HEK293 (cell line): ENCODE data around the gene ADCY3.

Experiments
- CTCF ChIA-PET: fragments of 350-600 bp; formaldehyde crosslinking; extraction: SDS; loops from one replicate; lab custom pipeline; 2021; ENCODE audit warnings: antibody characterized with exemption; lab: Yijun Ruan, JAX
- POLR2A ChIA-PET: fragments of 300-600 bp; formaldehyde crosslinking; extraction: SDS; loops from one replicate; lab custom pipeline; 2020; ENCODE audit warnings: antibody characterized with exemption, inconsistent platforms; lab: Yijun Ruan, JAX
- H3K27ac ChIP-seq: fragments of 200-500 bp; sonication (Bioruptor generic); 2 replicates; pipeline ENCODE4 v1.5.1; 2014; ENCODE audit warnings: low read depth, low read length, control low read depth, inconsistent platforms; ENCODE audit errors: extremely low read depth
- H3K36me3 ChIP-seq, 2 experiments: fragments of 200-500 bp in 1 of 2; sonication (Bioruptor generic) in 1 of 2; 1 replicate in 1 of 2; 2 replicates in 1 of 2; pipeline ENCODE4 v1.5.1; 2014 to 2017; ENCODE audit warnings: inconsistent platforms in 2 of 2, low read length in 2 of 2; ENCODE audit not compliant: control insufficient read depth in 2 of 2, insufficient read depth in 1 of 2
- H3K4me1 ChIP-seq: fragments of 200-500 bp; sonication (Bioruptor generic); 2 replicates; pipeline ENCODE4 v1.5.1; 2014; ENCODE audit warnings: mild to moderate bottlenecking, low read length, inconsistent platforms; ENCODE audit not compliant: control insufficient read depth, insufficient read depth
- H3K4me3 ChIP-seq: 2 replicates; pipeline ENCODE4 v1.5.1; 2011; ENCODE audit warnings: low read depth, mild to moderate bottlenecking, control low read depth, low read length, moderate library complexity
- H3K9me3 ChIP-seq: fragments of 200-500 bp; sonication (Bioruptor generic); 2 replicates; pipeline ENCODE4 v1.5.1; 2014; ENCODE audit warnings: low read depth, low read length, inconsistent platforms; ENCODE audit not compliant: control insufficient read depth, insufficient read depth
- GLIS1 ChIP-seq: fragments of 450-650 bp; formaldehyde crosslinking; IDR thresholded peaks from 2 replicates; pipeline ENCODE4 v1.5.1; 2016; ENCODE audit warnings: missing biosample characterization, missing genetic modification characterization
- MZF1 ChIP-seq: fragments of 450-650 bp; formaldehyde crosslinking; IDR thresholded peaks from 2 replicates; pipeline ENCODE4 v1.5.1; 2017; ENCODE audit warnings: missing biosample characterization, missing genetic modification characterization, borderline replicate concordance
- SALL2 ChIP-seq: fragments of 450-650 bp; formaldehyde crosslinking; IDR thresholded peaks from 2 replicates; pipeline ENCODE4 v1.5.0; 2017; ENCODE audit warnings: missing biosample characterization, mild to moderate bottlenecking, missing genetic modification characterization, borderline replicate concordance
- SCRT2 ChIP-seq: fragments of 450-650 bp; formaldehyde crosslinking; IDR thresholded peaks from 2 replicates; pipeline ENCODE4 v1.5.1; 2016; ENCODE audit warnings: missing biosample characterization, missing genetic modification characterization
- SP2 ChIP-seq: fragments of 450-650 bp; formaldehyde crosslinking; IDR thresholded peaks from 2 replicates; pipeline ENCODE4 v1.5.1; 2016; ENCODE audit warnings: missing biosample characterization, missing genetic modification characterization
- ZBTB17 ChIP-seq: fragments of 450-650 bp; formaldehyde crosslinking; IDR thresholded peaks from 2 replicates; pipeline ENCODE4 v1.5.1; 2016; ENCODE audit warnings: missing biosample characterization, missing genetic modification characterization
- ZBTB6 ChIP-seq: fragments of 450-650 bp; formaldehyde crosslinking; IDR thresholded peaks from 2 replicates; pipeline ENCODE4 v1.5.1; 2017; ENCODE audit warnings: missing biosample characterization, missing genetic modification characterization
- ZFP69B ChIP-seq: fragments of 450-650 bp; formaldehyde crosslinking; IDR thresholded peaks from 2 replicates; pipeline ENCODE4 v1.5.1; 2016; ENCODE audit warnings: missing biosample characterization, missing genetic modification characterization
- ZNF26 ChIP-seq: fragments of 450-650 bp; formaldehyde crosslinking; IDR thresholded peaks from 2 replicates; pipeline ENCODE4 v1.5.1; 2016; ENCODE audit warnings: missing biosample characterization, missing genetic modification characterization
- ZNF324 ChIP-seq: fragments of 450-650 bp; formaldehyde crosslinking; IDR thresholded peaks from 2 replicates; pipeline ENCODE4 v1.5.1; 2016; ENCODE audit warnings: missing biosample characterization, missing genetic modification characterization
- ZNF341 ChIP-seq: fragments of 450-650 bp; formaldehyde crosslinking; IDR thresholded peaks from 2 replicates; pipeline ENCODE4; 2016; ENCODE audit warnings: low read depth, missing biosample characterization, missing genetic modification characterization
- ZNF404 ChIP-seq: fragments of 450-650 bp; formaldehyde crosslinking; IDR thresholded peaks from 2 replicates; pipeline ENCODE4 v1.5.1; 2017; ENCODE audit warnings: missing biosample characterization, missing genetic modification characterization
- ZNF549 ChIP-seq: fragments of 450-650 bp; IDR thresholded peaks from 2 replicates; pipeline ENCODE4 v1.5.1; 2018; ENCODE audit warnings: missing biosample characterization, missing genetic modification characterization, mild to moderate bottlenecking, inconsistent platforms, moderate library complexity
- ZNF558 ChIP-seq: fragments of 450-650 bp; formaldehyde crosslinking; IDR thresholded peaks from 2 replicates; pipeline ENCODE4 v1.5.1; 2016; ENCODE audit warnings: missing biosample characterization, missing genetic modification characterization
- ZNF585B ChIP-seq: fragments of 450-650 bp; formaldehyde crosslinking; IDR thresholded peaks from 2 replicates; pipeline ENCODE4 v1.5.1; 2016; ENCODE audit warnings: missing biosample characterization, missing genetic modification characterization
- ZNF621 ChIP-seq: fragments of 450-650 bp; formaldehyde crosslinking; IDR thresholded peaks from 2 replicates; pipeline ENCODE4 v1.5.1; 2017; ENCODE audit warnings: missing biosample characterization, missing genetic modification characterization
- ZNF639 ChIP-seq: fragments of 450-650 bp; formaldehyde crosslinking; IDR thresholded peaks from 2 replicates; pipeline ENCODE4 v1.5.1; 2016; ENCODE audit warnings: missing biosample characterization, missing genetic modification characterization
- ZNF677 ChIP-seq: fragments of 450-650 bp; IDR thresholded peaks from 2 replicates; pipeline ENCODE4 v1.5.0; 2018; ENCODE audit warnings: missing biosample characterization, mild to moderate bottlenecking, missing genetic modification characterization, moderate library complexity
- ZNF768 ChIP-seq: fragments of 450-650 bp; formaldehyde crosslinking; IDR thresholded peaks from 2 replicates; pipeline ENCODE4 v1.5.1; 2018; ENCODE audit warnings: missing biosample characterization, mild to moderate bottlenecking, missing genetic modification characterization
- ZNF791 ChIP-seq: fragments of 450-650 bp; formaldehyde crosslinking; IDR thresholded peaks from 2 replicates; pipeline ENCODE4 v1.5.1; 2016; ENCODE audit warnings: missing biosample characterization, missing genetic modification characterization
- ZNF792 ChIP-seq: fragments of 450-650 bp; formaldehyde crosslinking; IDR thresholded peaks from 2 replicates; pipeline ENCODE4 v1.5.1; 2016; ENCODE audit warnings: missing biosample characterization, missing genetic modification characterization
- ZXDB ChIP-seq: fragments of 450-650 bp; formaldehyde crosslinking; IDR thresholded peaks from 2 replicates; pipeline ENCODE4 v1.5.1; 2016; ENCODE audit warnings: missing biosample characterization, missing genetic modification characterization
- TF ChIP-seq, protein P1 (sequence below): fragments of 450-650 bp; formaldehyde crosslinking; IDR thresholded peaks from 2 replicates; pipeline ENCODE4 v1.5.1; 2016; ENCODE audit warnings: missing biosample characterization, missing genetic modification characterization
- TF ChIP-seq, protein P2 (sequence below): fragments of 450-650 bp; formaldehyde crosslinking; IDR thresholded peaks from 2 replicates; pipeline ENCODE4 v1.5.1; 2017; ENCODE audit warnings: missing biosample characterization, missing genetic modification characterization

Gene ADCY3

DNA sequence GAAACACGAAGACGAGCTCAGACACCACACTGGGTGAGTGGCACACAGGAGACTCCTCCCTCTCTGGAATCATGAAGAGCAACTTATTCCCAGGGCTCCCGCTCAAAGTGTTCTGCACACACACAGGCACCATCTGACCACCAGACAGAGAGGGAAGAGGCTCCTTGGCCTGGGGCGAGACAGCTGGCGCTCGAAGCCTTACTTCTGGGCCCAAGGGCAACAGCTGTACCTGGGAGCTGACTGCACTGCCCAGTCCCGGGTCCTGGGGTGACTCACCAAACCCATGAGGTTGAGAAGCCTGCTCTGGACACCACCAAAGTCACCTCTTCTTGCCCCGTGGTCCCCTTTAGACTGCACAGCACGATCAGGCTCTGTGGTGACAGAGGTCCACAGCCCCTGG is 42.4 kb downstream of the ADCY3 start (continued):
- no peak for TF ChIP-seq MZF1
- no peak for TF ChIP-seq ZNF585B (tag by site-specific recombination)
- TF ChIP-seq ZFP69B (tag by site-specific recombination) = no peak
- TF ChIP-seq ZNF621 = no peak
- no peak for TF ChIP-seq ZNF768 (tag by site-specific recombination)
- TF ChIP-seq SP2 (tag by site-specific recombination) = no peak
- TF ChIP-seq, all 188 proteins: peak for 0

DNA sequence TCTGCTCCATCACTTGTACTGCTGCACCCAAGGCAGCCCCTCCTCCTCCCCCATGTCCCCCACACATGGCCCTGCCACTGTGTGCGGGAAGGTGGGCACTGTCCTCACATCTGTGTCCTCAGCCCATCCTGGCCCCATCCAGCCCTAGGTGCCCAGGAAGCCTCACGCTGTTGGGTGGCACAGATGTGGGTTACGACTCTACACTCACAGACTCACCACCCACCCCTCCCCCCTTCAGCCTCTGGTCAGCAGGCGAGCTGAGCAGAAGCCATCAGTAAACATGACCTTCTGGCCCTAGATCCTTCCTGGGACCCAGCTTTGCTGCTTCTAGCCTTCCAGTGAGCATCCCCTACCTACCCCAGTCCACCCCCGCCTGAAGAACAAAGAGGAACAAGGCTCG is 43.0 kb downstream of the ADCY3 start:
- no peaks in the 10 kb centered on the region for H3K4me1 ChIP-seq
- no peak overlapping the region for H3K4me3 ChIP-seq
- no peak overlapping the region for H3K27ac ChIP-seq
- ChIA-PET POLR2A (no interaction called here), CTCF (no interaction called here)
- no peak for TF ChIP-seq SALL2
- no peak for TF ChIP-seq ZBTB17 (tag by site-specific recombination)
- TF ChIP-seq, protein P1, sequence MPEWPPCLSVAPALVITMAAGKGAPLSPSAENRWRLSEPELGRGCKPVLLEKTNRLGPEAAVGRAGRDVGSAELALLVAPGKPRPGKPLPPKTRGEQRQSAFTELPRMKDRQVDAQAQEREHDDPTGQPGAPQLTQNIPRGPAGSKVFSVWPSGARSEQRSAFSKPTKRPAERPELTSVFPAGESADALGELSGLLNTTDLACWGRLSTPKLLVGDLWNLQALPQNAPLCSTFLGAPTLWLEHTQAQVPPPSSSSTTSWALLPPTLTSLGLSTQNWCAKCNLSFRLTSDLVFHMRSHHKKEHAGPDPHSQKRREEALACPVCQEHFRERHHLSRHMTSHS = no peak
- TF ChIP-seq ZNF404 (tag by site-specific recombination) = no peak
- no peak for TF ChIP-seq ZNF639 (tag by site-specific recombination)
- no peak for TF ChIP-seq ZNF341 (tag by site-specific recombination)
- no peak for TF ChIP-seq ZXDB (tag by site-specific recombination)
- no peak for TF ChIP-seq ZNF26
- no peak for TF ChIP-seq ZNF792 (tag by site-specific recombination)
- TF ChIP-seq ZNF791 = no peak
- no peak for TF ChIP-seq ZBTB6 (tag by site-specific recombination)
- TF ChIP-seq ZNF324 (tag by site-specific recombination) = no peak
- TF ChIP-seq, protein P2, sequence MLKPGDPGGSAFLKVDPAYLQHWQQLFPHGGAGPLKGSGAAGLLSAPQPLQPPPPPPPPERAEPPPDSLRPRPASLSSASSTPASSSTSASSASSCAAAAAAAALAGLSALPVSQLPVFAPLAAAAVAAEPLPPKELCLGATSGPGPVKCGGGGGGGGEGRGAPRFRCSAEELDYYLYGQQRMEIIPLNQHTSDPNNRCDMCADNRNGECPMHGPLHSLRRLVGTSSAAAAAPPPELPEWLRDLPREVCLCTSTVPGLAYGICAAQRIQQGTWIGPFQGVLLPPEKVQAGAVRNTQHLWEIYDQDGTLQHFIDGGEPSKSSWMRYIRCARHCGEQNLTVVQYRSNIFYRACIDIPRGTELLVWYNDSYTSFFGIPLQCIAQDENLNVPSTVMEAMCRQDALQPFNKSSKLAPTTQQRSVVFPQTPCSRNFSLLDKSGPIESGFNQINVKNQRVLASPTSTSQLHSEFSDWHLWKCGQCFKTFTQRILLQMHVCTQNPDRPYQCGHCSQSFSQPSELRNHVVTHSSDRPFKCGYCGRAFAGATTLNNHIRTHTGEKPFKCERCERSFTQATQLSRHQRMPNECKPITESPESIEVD = no peak
- TF ChIP-seq MZF1 = no peak
- no peak for TF ChIP-seq SCRT2
- no peak for TF ChIP-seq ZNF549 (tag by site-specific recombination)
- TF ChIP-seq ZNF677 (tag by site-specific recombination) = no peak
- TF ChIP-seq GLIS1 (tag by site-specific recombination) = no peak
- TF ChIP-seq ZNF558 (tag by site-specific recombination) = no peak
- TF ChIP-seq, all 188 proteins: peak for 0
- peaks cover 0 to 25% of the 10 kb centered on the region in 2 experiments; a peak in 1 of 3 replicates for H3K36me3 ChIP-seq
- no peaks in the 10 kb centered on the region for H3K9me3 ChIP-seq
